HG03280 (cell line): ENCODE measurements around the gene TMPRSS6.

ENCODE experiments used
- ATAC-seq: cut with Tn5 transposase; IDR thresholded peaks from one replicate; pipeline ENCODE4 v1.9.1; 2021; ENCODE audit warnings: mild to moderate bottlenecking, moderate library complexity; ENCODE audit not compliant: unreplicated experiment

Gene TMPRSS6

GRCh38 chr22:37054056-37054395 lies 55.5 kb downstream of the TMPRSS6 start:
- no peak for ATAC-seq

DNA sequence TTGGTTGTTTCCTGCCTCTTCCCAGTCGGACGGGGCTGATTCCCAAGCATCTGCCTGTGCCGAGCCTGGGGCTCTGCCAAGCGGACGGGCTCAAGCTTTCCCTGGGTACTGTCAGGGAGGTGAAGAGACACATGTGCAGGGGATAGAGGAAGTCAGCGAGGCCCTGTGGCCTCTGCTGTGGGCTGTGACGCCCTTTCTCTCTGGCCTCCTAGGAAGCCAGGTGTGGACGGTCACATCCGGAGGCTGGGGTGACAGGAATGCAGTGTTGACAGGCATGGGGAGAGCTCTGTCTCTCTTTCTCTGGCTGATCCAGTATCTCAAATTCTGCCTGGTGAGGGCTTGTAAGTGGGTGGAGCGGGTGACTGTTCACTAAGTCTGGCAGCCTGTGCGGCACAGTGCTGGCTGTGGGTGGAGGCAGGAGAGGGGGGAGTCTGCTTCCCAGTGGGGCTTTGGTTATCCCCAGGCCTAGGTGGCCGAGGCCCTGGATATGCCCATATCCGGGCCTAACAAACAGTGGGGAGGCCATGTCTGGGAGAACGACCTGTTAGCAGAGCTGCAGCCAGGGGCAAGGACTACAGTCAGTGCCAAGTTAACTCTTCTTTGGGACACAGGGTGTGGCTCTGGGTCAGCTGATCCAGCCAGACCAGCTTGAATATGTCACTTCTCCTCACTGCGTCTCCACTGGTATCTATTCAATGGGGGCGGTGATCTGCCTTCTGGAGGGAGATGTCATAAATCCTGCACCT lies 56.0 kb downstream of the TMPRSS6 start:
- ATAC-seq, result no peak

- ATAC-seq, result no peak
These were observed 56.9 kb downstream of the TMPRSS6 start for GRCh38 chr22:37052386-37053309.

- peak; percentile 83 for ATAC-seq
These were observed 57.8 kb downstream of the TMPRSS6 start, which contains the start of gene KCTD17 for GRCh38 chr22:37051391-37052385. Gene KCTD17, plus strand, starts transcription at chr22:37051742. Its CDS starts 19 bp downstream, at chr22:37051761.

- ATAC-seq, result no peak
These were observed 58.6 kb downstream of the TMPRSS6 start for GRCh38 chr22:37050913-37051312.

DNA sequence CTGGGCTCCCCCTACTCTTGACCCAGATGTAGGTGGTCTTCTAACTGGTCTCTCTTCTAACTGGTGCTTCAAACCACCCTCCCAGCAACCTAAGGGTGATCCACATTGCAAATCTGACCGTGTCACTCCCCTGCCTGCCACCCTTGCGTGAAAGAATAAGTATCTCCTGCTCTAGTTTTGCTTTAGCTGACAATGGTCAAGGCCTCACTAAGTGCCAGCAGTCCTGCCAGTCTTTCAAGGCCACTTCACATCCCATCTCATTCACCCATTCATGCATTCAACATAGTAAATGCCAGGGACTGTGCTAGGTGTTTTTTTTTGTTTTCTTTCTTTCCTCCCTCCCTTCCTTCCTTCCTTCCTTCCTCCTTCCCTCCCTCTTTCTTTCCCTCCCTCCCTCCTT lies 60.3 kb downstream of the TMPRSS6 start:
- no peak for ATAC-seq

DNA sequence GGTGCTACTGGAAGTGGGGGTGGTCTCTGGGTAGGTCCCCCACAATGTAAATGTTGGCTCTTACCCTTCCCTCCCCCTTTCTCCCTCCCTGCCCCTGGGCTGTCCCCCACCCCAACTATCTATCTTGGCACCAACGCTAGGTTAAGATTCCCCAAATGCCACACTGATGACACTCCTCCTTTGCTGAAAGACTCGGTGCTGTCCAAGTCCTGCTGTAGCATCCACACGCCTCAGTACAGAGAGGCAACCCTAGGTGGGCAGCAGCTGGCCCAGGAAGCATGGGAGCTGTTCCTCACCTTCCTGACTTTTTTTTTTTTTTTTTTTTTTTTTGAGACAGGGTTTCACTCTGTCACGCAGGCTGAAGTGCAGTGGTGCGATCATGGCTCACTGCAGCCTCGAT lies 61.4 kb downstream of the TMPRSS6 start:
- ATAC-seq, result no peak

DNA sequence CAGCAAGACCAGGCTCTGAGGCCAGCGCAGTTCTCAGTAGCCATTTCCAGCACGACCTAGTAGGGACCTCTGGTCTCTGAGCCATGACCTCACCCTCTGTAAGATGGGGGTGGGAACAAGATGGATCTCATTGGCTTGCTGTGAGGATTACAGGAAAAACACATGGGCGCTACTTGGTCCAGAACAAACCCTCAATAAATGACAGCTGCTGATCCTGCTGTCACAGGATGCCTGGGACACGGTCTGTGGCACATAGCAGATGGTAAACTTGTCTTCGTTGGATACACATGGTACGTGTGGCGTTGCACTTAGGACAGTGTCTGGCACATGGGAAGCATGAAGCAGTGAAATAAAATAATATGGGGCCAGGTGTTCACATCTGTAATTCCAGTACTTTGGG lies 62.5 kb downstream of the TMPRSS6 start:
- ATAC-seq, result no peak

DNA sequence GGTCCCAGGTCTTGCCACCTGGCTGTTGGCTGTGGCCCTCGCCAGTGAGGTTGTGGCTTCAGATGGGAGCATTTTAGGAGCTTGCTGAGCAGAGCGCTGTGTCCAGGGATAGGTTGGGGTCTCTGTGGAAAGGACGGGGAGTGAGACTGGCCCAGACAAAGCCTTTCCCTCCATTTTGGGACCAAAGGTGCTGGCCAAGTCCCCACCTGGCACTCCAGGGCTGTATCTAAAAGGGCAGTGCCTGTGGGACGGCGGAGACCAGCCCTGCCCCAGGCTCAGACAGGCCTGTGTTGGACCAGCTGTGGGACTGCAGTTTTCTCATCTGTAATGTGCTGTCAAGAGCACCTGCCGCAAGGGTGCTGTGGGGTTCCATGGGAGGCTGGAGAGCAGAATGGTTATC lies 62.9 kb downstream of the TMPRSS6 start:
- no peak for ATAC-seq

DNA sequence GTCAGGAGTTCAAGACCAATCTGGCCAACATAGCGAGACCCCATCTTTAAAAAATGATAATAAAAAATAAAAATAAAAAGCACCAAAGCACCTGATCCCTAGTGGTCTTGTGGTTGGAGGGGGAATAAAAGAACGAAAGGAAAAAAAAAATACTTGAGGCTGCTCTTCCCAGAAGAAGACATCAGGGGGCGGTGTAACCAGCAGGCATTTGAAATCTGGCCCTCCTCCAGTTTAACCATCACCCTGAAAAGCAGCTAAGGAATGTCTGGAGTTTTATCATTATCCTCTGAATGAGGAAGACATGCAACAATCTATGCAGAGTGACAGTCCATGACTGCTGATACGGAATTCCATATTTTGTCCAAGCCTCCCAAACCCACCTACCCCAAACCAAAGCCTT lies 63.6 kb downstream of the TMPRSS6 start:
- ATAC-seq, result no peak

- no peak for ATAC-seq
These were observed 64.6 kb downstream of the TMPRSS6 start for GRCh38 chr22:37044634-37045625.

DNA sequence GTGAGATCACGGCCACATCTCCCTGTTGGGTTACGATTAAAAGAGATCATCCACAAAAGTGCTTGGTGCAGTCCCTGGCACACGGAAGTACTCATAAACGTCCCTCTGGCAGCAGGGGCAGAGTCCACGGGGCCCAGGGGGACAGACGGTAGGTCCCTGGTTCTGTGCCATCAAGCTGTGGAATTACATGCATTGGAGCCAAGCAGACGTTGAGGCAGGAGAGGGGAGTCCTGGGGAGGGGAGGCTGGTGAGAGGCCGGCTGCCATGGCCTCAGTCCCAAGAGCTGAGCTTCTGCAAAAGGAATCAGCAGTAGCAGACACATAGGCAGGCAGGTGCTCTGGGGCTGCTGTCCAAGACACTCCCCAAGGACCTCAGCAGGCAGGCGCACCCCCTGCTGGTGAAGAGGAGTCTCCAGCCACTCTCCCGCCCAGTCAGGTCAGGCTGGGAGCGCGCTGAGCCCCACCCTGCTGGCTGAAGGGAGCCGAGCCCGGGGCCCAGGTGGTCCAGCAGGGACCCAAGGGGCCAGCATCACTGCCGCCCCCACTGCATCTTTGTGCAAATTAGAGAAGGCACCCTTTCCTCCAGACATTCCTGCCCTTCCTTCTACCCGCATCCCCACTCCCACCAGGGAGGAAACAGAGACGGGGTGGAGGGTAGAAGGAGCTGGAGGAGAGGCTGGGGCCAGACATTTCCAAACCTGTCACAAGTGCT lies 65.5 kb downstream of the TMPRSS6 start:
- peak; percentile 60 for ATAC-seq

GRCh38 chr22:37043209-37043827 lies 66.2 kb downstream of the TMPRSS6 start:
- ATAC-seq, result no peak

GRCh38 chr22:37039466-37039865 lies 70.0 kb downstream of the TMPRSS6 start:
- no peak for ATAC-seq

GRCh38 chr22:37037669-37038068 lies 71.8 kb downstream of the TMPRSS6 start:
- ATAC-seq, result no peak

DNA sequence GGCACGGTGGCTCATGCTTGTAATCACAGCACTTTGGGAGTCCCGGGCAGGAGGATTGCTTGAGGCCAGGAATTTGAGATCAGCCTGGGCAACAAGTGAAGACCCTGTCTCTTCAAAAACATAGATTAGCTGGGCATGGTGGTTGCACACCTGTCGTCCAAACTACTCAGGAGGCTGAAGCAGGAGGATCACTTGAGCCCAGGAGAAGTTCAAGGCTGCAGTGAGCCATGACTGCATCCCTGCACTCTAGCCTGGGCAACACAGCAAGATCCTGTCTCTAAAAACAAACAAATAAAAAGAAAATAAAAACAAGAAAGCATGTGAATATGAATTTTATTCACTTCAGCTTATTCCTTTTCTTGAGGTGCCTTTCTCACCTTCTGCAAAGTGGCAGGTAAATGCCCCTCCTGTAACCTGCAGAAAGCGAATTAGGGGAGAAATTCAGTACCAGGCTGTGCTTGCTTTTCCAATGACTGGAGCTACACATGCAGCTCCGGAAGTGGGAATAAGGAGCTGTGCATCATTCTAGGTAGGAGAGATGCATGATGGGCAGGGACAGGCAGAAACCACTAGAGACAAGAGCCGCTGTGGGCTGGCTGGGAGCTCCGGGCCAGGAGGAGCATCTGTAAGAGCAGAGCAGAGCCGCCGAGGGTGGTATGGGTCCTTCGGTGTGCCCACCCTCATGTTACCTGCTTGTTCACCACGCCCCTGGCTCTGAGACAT lies 72.7 kb downstream of the TMPRSS6 start:
- no peak for ATAC-seq

GRCh38 chr22:37033605-37034430 lies 75.7 kb downstream of the TMPRSS6 start:
- ATAC-seq, result no peak
